Peyer's patch (tissue), 4 donors: ENCODE results near the gene CNKSR3. TPM values are rescaled to one million over a fixed set of nuclear protein-coding genes. Genes with fewer than 3 reads are reported as not detected.
"Not testable (repeated sequence)": the region's sequence is repeated elsewhere in the genome, so short reads cannot be mapped to it uniquely, and the experiment has no call there.

ENCODE experiments used
- DNase-seq, 3 donors: peaks; one replicate each; pipeline ENCODE4 v3.0.0-alpha.2; 2017 to 2019
- H3K27ac ChIP-seq, 4 donors: fragments of 200-600 bp; sonication (generic); one replicate each; pipeline ENCODE4 v1.5.1; 2016 to 2019
- H3K27me3 ChIP-seq, 2 donors: fragments of 200-600 bp; sonication (generic); one replicate each; pipeline ENCODE4 v1.5.1; 2019
- H3K36me3 ChIP-seq, 3 donors: fragments of 200-600 bp; sonication (generic); one replicate each; pipeline ENCODE4 v1.5.1; 2016 to 2019
- H3K4me1 ChIP-seq, 4 donors: fragments of 200-600 bp; sonication (generic); one replicate each; pipeline ENCODE4 v1.5.1; 2016 to 2019
- H3K4me3 ChIP-seq, 4 donors: fragments of 200-600 bp; sonication (generic); 1 replicate in 3 of 4; 2 replicates in 1 of 4; pipeline ENCODE4 v1.5.1; 2016 to 2019; ENCODE audit warnings: mild to moderate bottlenecking in 1 of 4
- H3K9me3 ChIP-seq, 4 donors: fragments of 200-600 bp; sonication (generic); one replicate each; pipeline ENCODE4 v1.5.1; 2016 to 2019; ENCODE audit warnings: mild to moderate bottlenecking in 1 of 4
- POLR2A ChIP-seq, 2 donors: fragments of 450-650 bp; IDR thresholded peaks; one replicate each; pipeline ENCODE4 v1.5.1; 2017; ENCODE audit warnings: antibody characterized with exemption in 2 of 2, mild to moderate bottlenecking in 2 of 2, moderate library complexity in 2 of 2
- total RNA-seq, 4 donors: library from RNA; depleted of rRNA; stranded (reverse); fragments of >200 nt; gene quantifications; one replicate each; pipeline ENCODE4 v1.1.0, GENCODE V29; 2016
- TF ChIP-seq, protein P1 (sequence below), 6 experiments: fragments of 450-650 bp in 4 of 6; fragments of 200-600 bp in 2 of 6; sonication (generic) in 1 of 6; IDR thresholded peaks; one replicate each; pipeline ENCODE4 v1.5.1; 2017 to 2019; ENCODE audit warnings: antibody characterized with exemption in 6 of 6, mild to moderate bottlenecking in 3 of 6, moderate library complexity in 1 of 6

The CNKSR3 gene
- total RNA-seq, 4 donors from 2014 or later = 29.6 to 34.5 (median 30.1) TPM

DNA sequence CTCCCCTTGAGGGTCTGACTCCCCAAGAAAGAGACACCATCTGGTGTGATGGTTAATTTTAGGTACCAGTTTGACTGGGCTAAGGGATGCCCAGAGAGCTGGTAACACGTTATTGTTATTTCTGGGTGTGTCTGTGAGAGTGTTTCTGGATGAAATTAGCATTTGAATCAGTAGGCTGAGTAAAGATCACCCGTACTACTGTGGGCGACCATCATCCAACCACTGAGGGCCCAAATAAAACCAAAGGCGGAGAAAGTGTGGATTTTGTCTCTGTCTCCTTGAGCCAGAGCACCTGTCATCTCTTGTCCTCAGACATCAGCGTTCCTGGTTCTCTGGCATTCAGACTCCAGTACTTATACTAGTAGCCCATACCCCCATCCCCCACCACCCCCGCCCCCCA is 7.9 kb upstream of the CNKSR3 start:
- Histone ChIP-seq H3K27ac (no peak overlapping the region), H3K4me3 (no peak overlapping the region), H3K4me1 (peaks cover 0 to 6% (median 2%) of the 10 kb centered on the region in 4 donors), H3K27me3 (no peaks in the 10 kb centered on the region), H3K9me3 (no peaks in the 10 kb centered on the region), H3K36me3 (no peaks in the 10 kb centered on the region)
- no peak for DNase-seq
- no peak for TF ChIP-seq POLR2A (IDR thresholded peaks at IDR 0.05)
- TF ChIP-seq, protein P1, sequence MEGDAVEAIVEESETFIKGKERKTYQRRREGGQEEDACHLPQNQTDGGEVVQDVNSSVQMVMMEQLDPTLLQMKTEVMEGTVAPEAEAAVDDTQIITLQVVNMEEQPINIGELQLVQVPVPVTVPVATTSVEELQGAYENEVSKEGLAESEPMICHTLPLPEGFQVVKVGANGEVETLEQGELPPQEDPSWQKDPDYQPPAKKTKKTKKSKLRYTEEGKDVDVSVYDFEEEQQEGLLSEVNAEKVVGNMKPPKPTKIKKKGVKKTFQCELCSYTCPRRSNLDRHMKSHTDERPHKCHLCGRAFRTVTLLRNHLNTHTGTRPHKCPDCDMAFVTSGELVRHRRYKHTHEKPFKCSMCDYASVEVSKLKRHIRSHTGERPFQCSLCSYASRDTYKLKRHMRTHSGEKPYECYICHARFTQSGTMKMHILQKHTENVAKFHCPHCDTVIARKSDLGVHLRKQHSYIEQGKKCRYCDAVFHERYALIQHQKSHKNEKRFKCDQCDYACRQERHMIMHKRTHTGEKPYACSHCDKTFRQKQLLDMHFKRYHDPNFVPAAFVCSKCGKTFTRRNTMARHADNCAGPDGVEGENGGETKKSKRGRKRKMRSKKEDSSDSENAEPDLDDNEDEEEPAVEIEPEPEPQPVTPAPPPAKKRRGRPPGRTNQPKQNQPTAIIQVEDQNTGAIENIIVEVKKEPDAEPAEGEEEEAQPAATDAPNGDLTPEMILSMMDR (IDR thresholded peaks at IDR 0.05) = no peak

DNA sequence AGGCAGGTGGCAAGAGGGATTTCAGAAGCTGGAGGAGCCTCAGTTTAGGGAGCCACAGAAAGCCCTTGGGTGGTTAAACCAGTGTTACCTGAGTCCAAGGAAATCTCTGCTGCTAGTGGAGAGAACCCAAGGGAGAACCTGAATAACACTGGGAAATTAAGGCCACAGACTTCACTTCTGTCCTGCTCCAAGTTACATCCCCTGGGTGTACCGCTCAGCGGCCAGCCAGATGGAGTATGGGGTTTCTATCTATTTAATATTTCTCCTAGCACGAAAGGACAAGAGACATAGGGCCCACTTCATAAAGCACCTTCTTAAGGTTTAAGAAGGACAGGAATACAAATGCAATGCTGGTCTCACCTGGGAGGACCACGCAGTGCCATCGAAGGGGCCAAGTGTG is 5.8 kb upstream of the CNKSR3 start:
- no peaks in the 10 kb centered on the region for H3K9me3 ChIP-seq
- DNase-seq = no peak
- H3K4me1 ChIP-seq = peaks cover 0 to 12% (median 2%) of the 10 kb centered on the region in 4 donors
- no peak overlapping the region for H3K4me3 ChIP-seq
- TF ChIP-seq, protein P1 (IDR thresholded peaks at IDR 0.05) = no peak
- no peak for TF ChIP-seq POLR2A (IDR thresholded peaks at IDR 0.05)
- no peaks in the 10 kb centered on the region for H3K36me3 ChIP-seq
- H3K27me3 ChIP-seq = no peaks in the 10 kb centered on the region
- H3K27ac ChIP-seq = no peak overlapping the region

DNA sequence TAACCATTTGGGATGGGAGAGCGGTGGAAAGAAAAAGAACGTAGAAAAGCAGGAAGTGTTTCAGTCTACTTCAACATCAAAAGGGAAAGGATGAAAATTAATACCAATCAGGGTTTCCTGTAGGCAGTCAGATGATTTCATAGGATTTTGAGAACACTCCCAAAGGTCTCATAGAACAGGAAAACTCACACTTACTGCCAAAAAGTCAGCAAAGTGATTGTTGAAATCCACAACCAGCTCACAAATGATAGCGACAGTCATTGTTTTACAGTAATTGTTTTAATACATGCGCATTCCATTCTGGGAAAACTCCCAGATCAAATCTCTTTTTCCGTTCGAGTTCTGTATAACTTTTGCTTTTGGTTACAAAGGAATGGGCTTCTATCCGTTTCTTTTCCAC is 5.3 kb upstream of the CNKSR3 start:
- Histone ChIP-seq H3K4me3 (no peak overlapping the region), H3K27ac (no peak overlapping the region), H3K9me3 (no peaks in the 10 kb centered on the region), H3K4me1 (peaks cover 0 to 12% (median 2%) of the 10 kb centered on the region in 4 donors), H3K36me3 (no peaks in the 10 kb centered on the region), H3K27me3 (no peaks in the 10 kb centered on the region)
- no peak for DNase-seq
- no peak for TF ChIP-seq POLR2A (IDR thresholded peaks at IDR 0.05)
- TF ChIP-seq, protein P1 (IDR thresholded peaks at IDR 0.05) = no peak

DNA sequence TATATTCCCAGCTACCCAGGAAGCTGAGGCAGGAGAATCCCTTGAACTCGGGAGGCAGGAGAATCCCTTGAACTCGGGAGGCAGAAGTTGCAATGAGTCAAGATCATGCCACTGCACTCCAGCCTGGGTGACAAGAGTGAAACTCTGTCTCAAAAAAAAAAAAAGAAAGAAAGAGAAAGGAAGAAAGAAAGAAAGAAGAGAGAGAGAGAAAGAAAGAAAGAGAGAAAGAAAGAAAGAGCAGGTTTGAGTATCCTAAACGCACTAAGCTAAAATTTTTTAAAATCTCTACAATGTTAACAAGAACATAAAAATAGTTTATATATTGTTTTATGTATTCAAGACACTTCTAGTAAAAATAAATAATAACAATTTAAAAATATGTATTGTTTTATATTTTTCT is 4.6 kb upstream of the CNKSR3 start:
- H3K36me3 ChIP-seq, H3K27ac ChIP-seq, H3K27me3 ChIP-seq, H3K9me3 ChIP-seq, DNase-seq, H3K4me3 ChIP-seq: not testable (repeated sequence)
- H3K4me1 ChIP-seq = peaks cover 0 to 12% (median 6%) of the 10 kb centered on the region in 4 donors

DNA sequence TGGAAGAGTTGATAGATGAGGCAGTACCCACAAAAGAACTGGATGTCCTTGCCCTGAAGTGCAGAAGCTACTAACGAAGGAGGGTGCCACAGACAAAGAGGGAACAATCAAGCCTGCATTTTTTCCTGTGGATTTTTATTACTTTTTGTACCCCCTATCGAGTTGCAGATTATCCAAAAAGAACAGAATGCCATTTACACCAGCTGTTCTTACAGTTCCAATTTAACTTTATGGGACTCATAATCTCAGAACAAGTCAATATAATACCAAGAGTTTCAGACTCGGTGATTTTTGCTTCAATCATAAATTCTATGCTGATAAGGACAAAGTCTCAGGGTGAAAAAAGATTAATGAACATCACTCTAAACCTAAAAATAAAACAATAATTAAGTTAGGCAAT is 4.0 kb upstream of the CNKSR3 start:
- no peaks in the 10 kb centered on the region for H3K36me3 ChIP-seq

DNA sequence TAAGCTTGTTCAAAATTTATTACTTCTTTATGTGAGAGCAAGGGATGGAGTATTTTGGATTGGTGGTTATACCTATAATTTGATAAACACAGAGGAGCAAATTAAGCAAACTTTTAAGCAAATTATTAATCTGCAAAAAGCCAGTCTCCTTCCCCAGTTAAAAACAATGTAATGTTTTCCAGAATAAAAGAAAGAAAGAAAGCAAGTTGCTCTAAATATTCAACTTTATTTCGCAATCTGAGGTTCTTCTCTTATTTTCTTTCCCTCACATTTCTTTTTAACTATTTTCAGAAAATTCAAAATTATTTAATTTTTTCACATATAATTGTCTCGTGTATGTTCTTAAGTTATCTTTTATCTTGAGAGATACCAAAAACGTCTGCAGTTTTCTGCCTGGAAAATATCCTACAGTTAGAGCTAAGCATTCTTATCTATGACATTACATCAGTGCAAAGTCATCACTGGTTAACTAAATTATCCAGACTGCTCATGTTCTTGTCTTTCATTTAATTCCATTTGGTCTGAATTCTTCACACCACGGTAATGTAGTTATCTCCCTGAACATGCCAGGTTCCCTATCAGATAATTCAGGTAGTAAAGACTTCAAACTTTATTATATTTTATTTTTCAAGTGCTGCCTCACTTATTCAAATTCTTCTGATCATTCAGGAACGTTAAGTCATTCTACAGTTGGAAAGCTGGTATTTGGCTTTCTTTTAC is 3.3 kb upstream of the CNKSR3 start:
- DNase-seq = no peak
- Histone ChIP-seq H3K27me3 (no peaks in the 10 kb centered on the region), H3K9me3 (no peaks in the 10 kb centered on the region), H3K4me1 (peaks cover 0 to 12% (median 6%) of the 10 kb centered on the region in 4 donors), H3K4me3 (no peak overlapping the region), H3K27ac (no peak overlapping the region), H3K36me3 (no peaks in the 10 kb centered on the region)
- TF ChIP-seq, protein P1 (IDR thresholded peaks at IDR 0.05) = no peak
- TF ChIP-seq POLR2A (IDR thresholded peaks at IDR 0.05) = no peak

More for the DNA sequence above, 4.0 kb upstream of the CNKSR3 start:
- Histone ChIP-seq H3K4me1 (peaks cover 0 to 12% (median 6%) of the 10 kb centered on the region in 4 donors), H3K27me3 (no peaks in the 10 kb centered on the region), H3K27ac (no peak overlapping the region), H3K4me3 (no peak overlapping the region), H3K9me3 (no peaks in the 10 kb centered on the region)
- TF ChIP-seq POLR2A (IDR thresholded peaks at IDR 0.05) = no peak
- TF ChIP-seq, protein P1 (IDR thresholded peaks at IDR 0.05) = no peak
- DNase-seq = no peak
